H1 (cell line): ENCODE results near the gene ZNF219. TPM values are rescaled to one million over a fixed set of nuclear protein-coding genes. Genes with fewer than 3 reads are reported as not detected.

ENCODE experiments used
- CTCF ChIA-PET: fragments of 300-600 bp; sonication (Branson Sonifier 250); formaldehyde crosslinking; loops from one replicate; lab custom pipeline; 2021; ENCODE audit not compliant: partially characterized antibody; lab: Charles Lee
- POLR2A ChIA-PET: fragments of 300-600 bp; sonication (Branson Sonifier 250); formaldehyde crosslinking; loops from one replicate; lab custom pipeline; 2021; ENCODE audit warnings: inconsistent platforms; ENCODE audit not compliant: partially characterized antibody; lab: Charles Lee
- DNase-seq, 2 experiments: peaks; one replicate each; pipeline versions ENCODE4 v3.0.0 to v3.0.0-alpha.2; 2010 to 2022; ENCODE audit warnings: low spot score in 2 of 2, low read depth in 1 of 2, mixed read lengths in 1 of 2
- FAIRE-seq: peaks from 2 replicates; lab custom pipeline; 2011; peaks lifted over from hg19 to GRCh38; lab: Jason Lieb, UNC
- H2AFZ ChIP-seq: 2 replicates; pipeline ENCODE4 v1.8.1; 2012; ENCODE audit warnings: low read length, inconsistent platforms
- H2AK5ac ChIP-seq: 2 replicates; pipeline ENCODE4 v1.6.1; 2013; ENCODE audit warnings: low read depth, low read length
- H2BK120ac ChIP-seq: replicated peaks from 2 replicates; pipeline ENCODE3; 2013; ENCODE audit warnings: low read depth, low read length, inconsistent platforms
- H2BK12ac ChIP-seq: 2 replicates; pipeline ENCODE4 v1.6.1; 2013; ENCODE audit warnings: low read depth, low read length
- H2BK15ac ChIP-seq: 2 replicates; pipeline ENCODE4 v1.6.1; 2013; ENCODE audit warnings: low read length
- H2BK20ac ChIP-seq: 2 replicates; pipeline ENCODE4 v1.6.1; 2013; ENCODE audit warnings: low read length
- H2BK5ac ChIP-seq: 2 replicates; pipeline ENCODE4 v1.6.1; 2013; ENCODE audit warnings: low read depth, low read length
- H3K14ac ChIP-seq: 2 replicates; pipeline ENCODE4 v1.6.1; 2013; ENCODE audit warnings: inconsistent platforms; ENCODE audit not compliant: insufficient read length
- H3K18ac ChIP-seq: 2 replicates; pipeline ENCODE4 v1.6.1; 2013; ENCODE audit warnings: low read length; ENCODE audit errors: extremely low read depth
- H3K23ac ChIP-seq: 2 replicates; pipeline ENCODE4 v1.6.1; 2013; ENCODE audit warnings: inconsistent platforms; ENCODE audit not compliant: insufficient read length
- H3K23me2 ChIP-seq: 2 replicates; pipeline ENCODE4 v1.6.1; 2013; ENCODE audit warnings: low read depth, low read length
- H3K27ac ChIP-seq: 2 replicates; pipeline ENCODE4 v1.6.1; 2011; ENCODE audit warnings: low read depth, low read length, inconsistent platforms
- H3K27me3 ChIP-seq, 4 experiments: replicated peaks in 1 of 4; 1 replicate in 1 of 4; 2 replicates in 3 of 4; pipeline versions ENCODE4 v1.6.1 to v1.8.1; 2011 to 2013; ENCODE audit warnings: low read length in 3 of 4, mild to moderate bottlenecking in 3 of 4, inconsistent platforms in 2 of 4, mixed read lengths in 2 of 4, moderate library complexity in 1 of 4; ENCODE audit not compliant: control insufficient read depth in 3 of 4, insufficient read depth in 3 of 4; ENCODE audit errors: extremely low read depth in 1 of 4
- H3K36me3 ChIP-seq, 4 experiments: 2 replicates each; pipeline versions ENCODE4 v1.6.1 to v1.8.1; 2011 to 2013; ENCODE audit warnings: mild to moderate bottlenecking in 4 of 4, low read length in 3 of 4, moderate library complexity in 2 of 4, control low read depth in 1 of 4, inconsistent platforms in 1 of 4; ENCODE audit not compliant: insufficient read depth in 4 of 4, control insufficient read depth in 2 of 4
- H3K4ac ChIP-seq: replicated peaks from 2 replicates; pipeline ENCODE3; 2013; ENCODE audit warnings: low read length, low read depth, mixed read lengths, inconsistent platforms; ENCODE audit not compliant: insufficient read length
- H3K4me1 ChIP-seq, 4 experiments: replicated peaks in 1 of 4; 1 replicate in 1 of 4; 2 replicates in 3 of 4; pipeline versions ENCODE4 v1.6.1 to v1.8.1; 2011 to 2013; ENCODE audit warnings: low read length in 3 of 4, inconsistent platforms in 2 of 4, mixed read lengths in 1 of 4; ENCODE audit not compliant: insufficient read depth in 4 of 4, control insufficient read depth in 3 of 4
- H3K4me2 ChIP-seq, 2 experiments: 2 replicates each; pipeline versions ENCODE4 v1.6.1 to v1.8.1; 2011 to 2013; ENCODE audit warnings: low read depth in 2 of 2, low read length in 2 of 2, control low read depth in 1 of 2, inconsistent platforms in 1 of 2, mild to moderate bottlenecking in 1 of 2; ENCODE audit not compliant: insufficient read depth in 1 of 2
- H3K4me3 ChIP-seq, 4 experiments: fragments of 200-600, 300-600 bp in 1 of 4; sonication (generic), shearing (Covaris generic), sonication (Bioruptor Twin) in 1 of 4; 2 replicates each; pipeline versions ENCODE4 v1.5.1 to v1.8.1; 2011 to 2016; ENCODE audit warnings: low read length in 4 of 4, low read depth in 3 of 4, control low read depth in 2 of 4, inconsistent platforms in 2 of 4, mild to moderate bottlenecking in 2 of 4, mixed read lengths in 1 of 4, moderate library complexity in 1 of 4; ENCODE audit not compliant: insufficient read depth in 2 of 4; ENCODE audit errors: extremely low read depth in 1 of 4
- H3K56ac ChIP-seq: replicated peaks from 2 replicates; pipeline ENCODE3; 2013; ENCODE audit warnings: low read depth, mild to moderate bottlenecking, mixed read lengths, low read length, inconsistent platforms; ENCODE audit not compliant: insufficient read length
- H3K79me1 ChIP-seq: 2 replicates; pipeline ENCODE4 v1.6.1; 2013; ENCODE audit warnings: low read depth, low read length, control low read depth
- H3K79me2 ChIP-seq, 2 experiments: 2 replicates each; pipeline versions ENCODE4 v1.6.1 to v1.8.1; 2012 to 2013; ENCODE audit warnings: low read length in 2 of 2, mild to moderate bottlenecking in 2 of 2, inconsistent platforms in 1 of 2; ENCODE audit not compliant: insufficient read depth in 2 of 2, control insufficient read depth in 1 of 2
- H3K9ac ChIP-seq, 4 experiments: replicated peaks in 1 of 4; 1 replicate in 1 of 4; 2 replicates in 3 of 4; pipeline versions ENCODE4 v1.6.1 to v1.8.1; 2011 to 2013; ENCODE audit warnings: low read depth in 3 of 4, low read length in 3 of 4, control low read depth in 2 of 4, mild to moderate bottlenecking in 2 of 4, moderate library complexity in 2 of 4, inconsistent platforms in 1 of 4; ENCODE audit errors: extremely low read depth in 1 of 4
- H3K9me3 ChIP-seq, 2 experiments: 2 replicates each; pipeline versions ENCODE4 v1.6.1 to v1.8.1; 2012 to 2013; ENCODE audit warnings: mild to moderate bottlenecking in 2 of 2, moderate library complexity in 2 of 2, control low read depth in 1 of 2, inconsistent platforms in 1 of 2, low read depth in 1 of 2, low read length in 1 of 2, mixed read lengths in 1 of 2; ENCODE audit not compliant: insufficient read depth in 2 of 2
- H4K20me1 ChIP-seq, 2 experiments: replicated peaks in 1 of 2; 2 replicates each; pipeline versions ENCODE3 to v1.8.1; 2011 to 2013; ENCODE audit warnings: inconsistent platforms in 2 of 2, low read length in 2 of 2, mild to moderate bottlenecking in 1 of 2; ENCODE audit not compliant: insufficient read depth in 2 of 2, control insufficient read depth in 1 of 2
- H4K5ac ChIP-seq: 2 replicates; pipeline ENCODE4 v1.6.1; 2013; ENCODE audit warnings: low read length, low read depth, mixed read lengths, inconsistent platforms; ENCODE audit not compliant: insufficient read length
- H4K8ac ChIP-seq: 2 replicates; pipeline ENCODE4 v1.8.0; 2013; ENCODE audit warnings: mild to moderate bottlenecking, moderate library complexity, low read length, inconsistent platforms; ENCODE audit not compliant: insufficient read depth; ENCODE audit errors: extremely low read depth
- H4K91ac ChIP-seq: replicated peaks from 2 replicates; pipeline ENCODE3; 2013; ENCODE audit warnings: low read length, mixed read lengths, inconsistent platforms; ENCODE audit not compliant: insufficient read length
- TAF1 ChIP-seq: IDR thresholded peaks from 2 replicates; pipeline ENCODE4 v1.6.1; 2011; ENCODE audit warnings: mild to moderate bottlenecking, low read depth, low read length
- WGBS, 2 experiments: shearing (Covaris generic) in 1 of 2; methylation state at CpG; one replicate each; pipeline versions ENCODE4 v1.1.6 to v1.1.7; 2013 to 2015; ENCODE audit warnings: low lambda C conversion rate in 2 of 2, mixed read lengths in 2 of 2, inconsistent platforms in 1 of 2, low coverage in 1 of 2, missing lambda C conversion rate in 1 of 2; ENCODE audit not compliant: insufficient replicate concordance in 2 of 2, insufficient coverage in 1 of 2, insufficient read length in 1 of 2; ENCODE audit errors: extremely low coverage in 1 of 2, missing lambda C conversion rate in 1 of 2; 5-methylcytosine and 5-hydroxymethylcytosine counted together
- polyA plus RNA-seq, 7 experiments: library from polyadenylated mRNA; depleted of rRNA in 3 of 7; stranded (reverse) in 5 of 7; unstranded in 2 of 7; fragments of >200 nt in 5 of 7; fragments of 200-250 nt in 2 of 7; gene quantifications; 1 replicate in 5 of 7; 2 replicates in 1 of 7; 4 replicates in 1 of 7; pipeline versions ENCODE4 v1.2.1 to v1.2.3, GENCODE V29; 2011 to 2013; ENCODE audit warnings: missing spikeins in 2 of 7, mixed read lengths in 2 of 7
- total RNA-seq: library from RNA; stranded (reverse); fragmentation: NEBNext Ultra II Directional; extraction: Animal tissue kit (Norgen Biotek cat#: 25700); gene quantifications from 2 replicates; pipeline ENCODE4 v1.2.1, GENCODE V29; 2021
- TF ChIP-seq, protein P1 (sequence below): IDR thresholded peaks from 2 replicates; pipeline ENCODE4 v1.6.1; 2011; ENCODE audit warnings: low read depth, mild to moderate bottlenecking, low read length; ENCODE audit not compliant: insufficient read depth

Gene ZNF219
- total and polyA plus RNA-seq, 2 of the 8 experiments (the other 6 are each of a cell fraction or from before 2014, with no cell fraction given) = 113 to 160 TPM

DNA sequence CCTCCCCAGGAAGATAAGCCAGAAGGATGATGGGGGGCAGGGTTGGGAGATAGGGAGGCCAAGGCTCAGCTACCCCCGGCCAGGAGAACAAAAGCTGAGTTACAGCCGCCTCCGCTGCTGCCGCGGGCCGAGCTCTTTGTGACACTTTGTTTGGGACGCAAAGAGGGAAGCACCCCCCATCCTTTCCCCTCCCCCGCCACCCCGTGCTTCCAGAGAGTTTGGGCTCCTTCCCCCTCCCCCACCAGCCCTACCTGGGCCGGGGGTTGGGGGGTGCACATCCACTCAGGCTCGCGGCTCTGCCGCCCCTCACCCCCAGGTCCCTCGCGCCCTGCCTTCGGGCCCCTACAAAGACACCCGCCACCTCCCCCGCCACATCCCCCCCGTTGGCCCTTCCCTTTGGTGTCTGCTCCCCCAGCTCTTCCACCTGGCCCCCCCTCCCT lies 799 bp downstream of the ZNF219 start:
- Histone ChIP-seq H3K18ac (peak overlapping the region; percentile 94; the same call in 1 of the 2 replicates), H3K9ac (peak overlapping the region in 3 of 4 experiments; percentile 56 to 76 (median 64); a peak in 5 of 7 replicates), H3K36me3 (peaks cover 2 to 6% (median 6%) of the 10 kb centered on the region in 4 experiments; a peak in 5 of 8 replicates), H4K8ac (no peak overlapping the region), H3K4me1 (peaks cover 16 to 43% (median 24%) of the 10 kb centered on the region in 4 experiments), H3K4ac (no peak overlapping the region), H2BK12ac (peak overlapping the region; percentile 41; the same call in 1 of the 2 replicates), H3K27ac (peak overlapping the region; percentile 74), H3K56ac (peak overlapping the region; percentile 50), H3K4me3 (peak overlapping the region; percentile 61 to 85 (median 74)), H2AK5ac (no peak overlapping the region), H4K5ac (peak overlapping the region; percentile 69), H2BK15ac (0 out of 2 replicates have a peak overlapping the region, but pooled peaks have one; percentile 5), H2BK5ac (no peak overlapping the region), H2AFZ (no peak overlapping the region), H3K14ac (no peak overlapping the region), H3K27me3 (no peaks in the 10 kb centered on the region), H3K79me1 (peaks cover 4% of the 10 kb centered on the region), H3K4me2 (peak overlapping the region; percentile 90 to 91), H2BK20ac (no peak overlapping the region), H4K20me1 (peaks cover 0 to 3% of the 10 kb centered on the region in 2 experiments), H4K91ac (peak overlapping the region; percentile 81), H3K23me2 (peaks cover 12% of the 10 kb centered on the region), H3K79me2 (peaks cover 4 to 64% of the 10 kb centered on the region in 2 experiments), H3K9me3 (no peaks in the 10 kb centered on the region), H3K23ac (no peak overlapping the region), H2BK120ac (no peak overlapping the region)
- FAIRE-seq (no peak), DNase-seq (no peak)
- POLR2A ChIA-PET = interaction anchor here (0.6 to 7.8 kb wide), 7 partner anchors 10 to 754 kb away, joined by 3 to 148 read pairs (median 5); partner anchors contain the start of genes ARHGEF40 and PARP2
- CTCF ChIA-PET = interaction anchor here (1.4 to 7.8 kb wide), 4 partner anchors 26 to 117 kb away, joined by 3 to 138 read pairs (median 58); partner anchors contain the start of gene ARHGEF40
- no CpG with 5 or more reads among the region's 19 CpGs for WGBS, 2 experiments
- TF ChIP-seq TAF1 = peak; percentile 58; the same call in 1 of the 2 replicates
- TF ChIP-seq, protein P1, sequence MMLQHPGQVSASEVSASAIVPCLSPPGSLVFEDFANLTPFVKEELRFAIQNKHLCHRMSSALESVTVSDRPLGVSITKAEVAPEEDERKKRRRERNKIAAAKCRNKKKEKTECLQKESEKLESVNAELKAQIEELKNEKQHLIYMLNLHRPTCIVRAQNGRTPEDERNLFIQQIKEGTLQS = no peak
